Activated CD4-positive, alpha-beta T cell treated with anti-CD3 and anti-CD28 coated beads, Interleukin-2, Interleukin-6, amounts not matched to agents 100 ng/mL and 50 ng/mL, durations not matched to agents 16 hours and 8 hours (primary cell): ENCODE results near the gene RPL3.
"Not testable (repeated sequence)": the region's sequence is repeated elsewhere in the genome, so short reads cannot be mapped to it uniquely, and the experiment has no call there.

Experiments
- DNase-seq: peaks from one replicate; pipeline ENCODE4 v3.0.0-alpha.2; 2020

Gene RPL3

DNA sequence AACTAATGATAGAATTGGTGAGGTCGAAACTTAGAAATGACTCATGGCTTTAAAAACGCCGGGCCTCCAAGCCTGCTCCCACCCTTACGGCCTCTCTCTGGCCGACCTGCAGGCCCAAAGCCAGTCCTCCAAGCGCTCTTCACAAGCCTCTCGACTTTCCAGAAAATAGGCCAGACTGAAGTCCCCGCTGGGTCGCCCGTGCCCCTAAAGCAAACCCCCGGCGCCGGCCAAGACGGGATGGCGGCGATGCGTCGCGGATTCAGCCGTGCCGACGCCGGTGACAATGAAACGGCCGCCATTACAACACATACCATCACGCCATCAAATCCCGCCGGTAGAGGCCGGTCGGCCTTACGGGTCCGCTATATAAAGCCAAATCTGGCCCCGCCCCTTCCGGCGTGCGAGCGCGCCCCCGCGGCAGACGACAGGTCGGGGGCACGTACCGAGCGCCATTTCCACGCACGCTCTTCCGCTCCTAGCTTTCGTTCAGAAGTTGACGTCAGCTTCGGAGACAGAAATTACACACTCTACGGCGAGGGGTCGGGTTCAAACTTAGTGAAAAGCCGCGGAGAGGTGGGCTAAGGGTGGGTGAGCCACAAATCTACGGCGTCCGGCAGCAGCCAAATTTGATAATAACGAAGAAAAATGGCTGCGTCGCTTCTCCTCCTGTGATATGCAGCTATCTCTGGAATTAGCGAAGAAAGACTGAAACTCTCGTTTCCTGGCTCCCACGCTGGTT, at the start of gene RPL3:
Gene RPL3, minus strand, starts transcription at position 340 of the 739 bp plus-strand sequence. Its CDS starts 26 bp downstream, at position 314.
- DNase-seq: peak; percentile 98

DNA sequence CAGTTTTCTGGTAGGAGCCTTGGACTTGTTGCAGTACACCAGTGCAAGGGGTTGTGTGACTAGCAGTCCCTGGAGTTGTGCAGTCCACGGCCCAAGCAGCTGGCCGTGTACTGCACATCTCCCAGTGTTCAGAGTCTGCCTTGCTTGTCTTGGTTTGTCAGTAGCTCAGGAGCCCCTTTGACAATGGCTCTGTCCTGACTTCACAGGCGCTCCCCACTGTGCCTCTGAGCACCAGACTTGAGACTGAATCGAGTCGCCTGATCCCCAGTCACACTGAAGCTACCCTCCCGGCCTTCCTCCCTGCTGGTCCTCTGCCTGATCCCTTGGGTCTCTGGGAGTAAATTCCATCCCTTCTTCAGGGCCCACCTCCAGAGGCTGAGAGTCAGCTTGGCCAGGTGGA, 49.8 kb upstream of the RPL3 start:
- no peak for DNase-seq

DNA sequence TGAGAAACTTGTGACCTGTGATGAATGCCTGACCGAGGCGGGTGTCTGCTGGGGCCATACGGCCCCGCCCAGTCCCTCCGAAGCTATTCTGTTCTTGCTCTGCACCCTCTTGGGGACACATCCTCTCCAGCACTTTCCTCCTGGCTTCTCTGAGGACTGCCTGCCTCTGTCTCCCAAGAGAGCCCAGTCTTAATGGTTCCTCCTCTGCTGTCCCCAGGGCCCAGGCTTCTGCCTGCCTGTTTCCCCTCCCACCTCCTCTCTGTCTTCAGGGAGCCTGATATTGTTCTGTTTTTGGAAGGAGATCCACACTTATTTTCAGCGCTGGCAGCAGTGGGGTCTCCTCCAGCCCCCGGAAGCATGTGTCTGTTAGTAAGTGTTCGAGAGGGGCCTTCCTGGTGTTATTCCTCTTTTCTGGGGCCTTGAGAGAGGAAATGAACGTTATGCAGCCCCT, 49.1 kb upstream of the RPL3 start:
- DNase-seq: no peak

DNA sequence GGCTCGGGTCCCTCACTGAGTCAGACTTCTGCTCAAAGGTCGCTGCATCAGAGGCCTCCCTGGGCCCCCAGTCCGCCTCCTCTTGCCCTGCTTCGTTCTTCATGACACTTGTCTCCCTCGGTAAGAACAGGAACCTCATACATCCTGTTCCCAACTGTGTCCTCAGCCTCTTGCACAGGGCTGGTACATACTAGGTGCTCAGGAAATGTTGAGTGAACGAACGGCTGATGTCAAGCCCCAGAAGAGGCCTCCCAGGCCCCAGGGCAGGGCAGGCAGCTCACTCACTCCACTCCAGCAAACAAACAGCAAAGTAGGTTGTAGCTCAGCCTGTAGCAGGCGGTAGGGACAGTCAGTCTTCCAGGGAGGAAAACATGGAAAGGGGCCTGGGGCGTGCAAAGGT, 47.6 kb upstream of the RPL3 start:
- no peak for DNase-seq

- no peak for DNase-seq
These were observed 46.0 kb upstream of the RPL3 start for GRCh38 chr22:39365492-39365780.

GRCh38 chr22:39364714-39365491, 45.5 kb upstream of the RPL3 start:
- DNase-seq: no peak

GRCh38 chr22:39363751-39364515, 44.5 kb upstream of the RPL3 start:
- DNase-seq: no peak

GRCh38 chr22:39362932-39363331, 43.5 kb upstream of the RPL3 start:
- DNase-seq: no peak

DNA sequence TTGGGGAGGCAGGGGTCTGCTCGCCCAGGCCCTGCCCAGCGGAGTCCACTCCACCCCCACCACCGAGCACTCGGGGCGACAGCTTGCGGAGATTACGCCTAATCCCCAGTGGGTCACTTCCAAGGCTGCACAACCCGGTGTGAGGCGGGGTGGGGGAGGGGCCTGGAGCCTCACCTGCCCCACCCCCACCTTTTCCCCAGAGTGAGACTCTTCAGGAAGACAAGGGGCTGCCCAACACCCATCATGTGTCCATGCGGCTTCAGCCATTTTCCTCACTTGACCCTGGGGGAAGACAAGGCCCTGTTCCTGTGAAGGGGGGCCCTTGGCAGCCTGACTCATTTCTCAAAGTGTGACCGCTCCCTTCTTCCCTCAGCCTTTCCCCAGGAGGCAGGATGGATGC, 42.8 kb upstream of the RPL3 start:
- DNase-seq: no peak

DNA sequence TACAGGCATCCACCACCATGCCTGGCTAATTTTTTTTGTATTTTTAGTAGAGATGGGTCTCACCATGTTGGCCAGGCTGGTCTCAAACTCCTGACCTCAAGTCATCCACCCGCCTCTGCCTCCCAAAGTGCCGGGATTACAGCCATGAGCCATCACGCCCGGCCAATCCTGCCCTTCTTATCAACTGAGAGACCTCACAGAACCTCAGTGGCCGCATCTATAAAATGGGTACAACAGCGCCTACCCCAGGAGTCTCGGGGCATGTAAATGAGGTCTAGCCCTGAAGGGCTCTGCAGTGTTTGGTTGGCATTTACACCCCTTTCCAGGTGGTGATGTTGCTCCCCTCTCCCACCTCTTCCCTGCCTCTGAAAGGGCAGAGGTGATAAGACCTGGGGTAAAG, 42.1 kb upstream of the RPL3 start:
- DNase-seq: no peak

GRCh38 chr22:39360674-39361413, 41.4 kb upstream of the RPL3 start:
- DNase-seq: no peak

DNA sequence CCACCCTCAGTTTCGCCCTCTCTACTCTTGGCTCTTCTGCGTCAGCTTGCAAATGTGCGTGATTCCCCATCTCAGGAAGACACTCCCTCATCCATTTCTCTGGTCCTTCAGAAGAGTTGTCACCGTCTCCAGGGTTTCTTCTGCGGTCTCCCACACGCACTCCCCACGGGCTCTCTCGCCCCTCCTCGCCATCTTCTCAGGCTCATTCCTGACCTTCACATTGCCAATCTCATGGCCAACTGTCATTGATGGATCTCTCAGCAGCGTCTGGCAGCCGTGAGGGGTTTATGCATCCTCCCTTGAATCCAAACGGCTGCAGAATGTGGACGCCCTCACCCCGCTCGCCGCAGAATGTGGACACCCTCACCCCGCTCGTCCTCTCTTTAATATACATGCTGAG, 40.8 kb upstream of the RPL3 start:
- no peak for DNase-seq

DNA sequence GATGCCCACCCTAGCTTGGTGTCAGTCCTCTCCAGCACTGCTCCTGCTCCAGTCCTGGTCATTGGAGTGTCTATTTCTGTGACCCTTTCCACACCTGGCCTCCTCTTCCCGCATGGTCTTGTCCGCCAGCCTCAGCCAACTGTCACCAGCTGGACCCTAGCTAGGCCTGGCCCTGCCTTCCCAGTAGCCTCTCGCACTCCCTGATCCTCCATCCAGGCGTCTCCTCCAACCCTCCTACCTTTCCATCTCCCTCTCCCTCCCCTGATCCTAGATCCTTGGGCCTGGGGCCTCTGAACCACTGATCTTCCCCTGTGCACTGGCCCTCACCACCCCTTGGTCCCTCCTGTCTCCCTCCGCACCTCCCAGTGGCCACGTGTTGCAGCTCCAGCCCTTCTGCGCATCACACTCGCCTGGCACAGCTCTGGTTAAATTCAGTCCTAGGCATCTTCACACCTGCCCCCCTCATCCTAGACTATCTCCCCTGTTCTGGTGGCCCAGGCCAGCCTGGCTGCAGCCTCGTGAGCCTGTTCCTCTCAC, 40.3 kb upstream of the RPL3 start:
- no peak for DNase-seq

- not testable (repeated sequence) for DNase-seq
These were observed 38.8 kb upstream of the RPL3 start for GRCh38 chr22:39358197-39358596.

DNA sequence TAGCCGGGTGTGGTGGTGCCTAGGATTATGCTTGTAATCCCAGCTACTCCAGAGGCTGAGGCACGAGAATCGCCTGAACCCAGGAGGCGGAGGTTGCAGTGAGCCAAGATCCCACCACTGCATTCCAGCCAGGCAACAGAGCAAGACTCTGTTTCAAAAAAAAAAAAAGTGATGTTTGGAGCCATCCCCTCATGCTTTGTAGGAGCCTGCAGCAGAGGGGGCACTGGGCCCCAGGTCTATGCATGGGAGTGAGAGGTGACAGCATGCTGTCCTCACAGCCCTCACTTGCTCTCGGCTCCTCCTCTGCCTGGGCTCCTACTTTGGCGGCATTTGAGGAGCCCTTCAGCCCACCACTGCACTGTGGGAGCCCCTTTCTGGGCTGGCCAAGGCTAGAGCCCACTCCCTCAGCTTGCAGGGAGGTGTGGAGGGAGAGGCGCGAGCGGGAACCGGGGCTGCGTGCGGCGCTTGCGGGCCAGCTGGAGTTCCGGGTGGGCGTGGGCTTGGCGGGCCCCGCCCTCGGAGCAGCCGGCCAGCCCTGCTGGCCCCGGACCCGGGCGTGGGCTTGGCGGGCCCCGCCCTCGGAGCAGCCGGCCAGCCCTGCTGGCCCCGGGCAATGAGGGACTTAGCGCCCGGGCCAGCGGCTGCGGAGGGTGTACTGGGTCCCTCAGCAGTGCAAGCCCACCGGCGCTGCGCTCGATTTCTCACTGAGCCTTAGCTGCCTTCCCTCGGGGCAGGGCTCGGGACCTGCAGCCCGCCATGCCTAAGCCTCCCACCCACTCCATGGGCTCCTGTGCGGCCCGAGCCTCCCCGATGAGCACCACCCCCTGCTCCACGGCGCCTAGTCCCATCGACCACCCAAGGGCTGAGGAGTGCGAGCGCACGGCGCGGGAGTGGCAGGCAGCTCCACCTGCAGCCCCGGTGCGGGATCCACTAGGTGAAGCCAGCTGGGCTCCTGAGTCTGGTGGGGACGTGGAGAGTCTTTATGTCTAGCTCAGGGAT, 38.0 kb upstream of the RPL3 start:
- not testable (repeated sequence) for DNase-seq

- no peak for DNase-seq
These were observed 37.0 kb upstream of the RPL3 start for GRCh38 chr22:39356464-39356863.

DNA sequence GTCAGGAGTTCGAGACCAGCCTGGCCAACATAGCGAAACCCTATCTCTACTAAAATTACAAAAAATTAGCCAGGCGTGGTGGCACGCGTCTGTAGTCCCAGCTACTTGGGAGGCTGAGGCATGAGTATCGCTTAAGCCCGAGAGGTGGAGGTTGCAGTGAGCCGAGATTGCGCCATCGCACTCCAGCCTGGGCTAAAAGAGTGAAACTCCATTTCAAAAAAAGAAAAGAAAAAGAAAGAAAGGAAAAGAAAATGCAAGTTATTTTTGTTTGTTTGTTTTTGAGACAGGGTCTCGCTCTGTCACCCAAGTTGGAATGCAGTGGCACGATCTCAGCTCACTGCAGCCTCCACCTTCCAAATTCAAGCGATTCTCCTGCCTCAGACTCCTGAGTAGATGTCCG, 36.4 kb upstream of the RPL3 start:
- DNase-seq: not testable (repeated sequence)

DNA sequence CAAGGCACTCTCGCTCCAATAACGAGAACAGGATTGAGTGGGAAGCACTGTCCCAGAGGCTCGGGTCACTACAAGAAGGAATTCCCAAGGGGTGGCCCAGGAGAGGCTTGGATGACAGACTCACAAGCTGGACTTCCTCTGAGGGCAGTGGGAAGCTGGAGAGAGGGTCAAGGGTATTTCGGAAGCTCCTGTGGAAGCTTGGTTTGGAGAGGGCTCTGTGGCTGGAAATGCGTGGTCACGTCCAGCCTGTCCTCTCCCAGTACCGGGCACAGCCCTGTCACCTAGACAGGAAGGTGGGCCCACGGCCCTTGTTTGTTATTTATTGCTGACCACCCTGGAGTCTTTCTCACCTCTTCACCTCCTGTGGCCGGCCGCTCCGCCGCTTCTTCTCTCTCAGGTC, 35.7 kb upstream of the RPL3 start:
- DNase-seq: no peak

DNA sequence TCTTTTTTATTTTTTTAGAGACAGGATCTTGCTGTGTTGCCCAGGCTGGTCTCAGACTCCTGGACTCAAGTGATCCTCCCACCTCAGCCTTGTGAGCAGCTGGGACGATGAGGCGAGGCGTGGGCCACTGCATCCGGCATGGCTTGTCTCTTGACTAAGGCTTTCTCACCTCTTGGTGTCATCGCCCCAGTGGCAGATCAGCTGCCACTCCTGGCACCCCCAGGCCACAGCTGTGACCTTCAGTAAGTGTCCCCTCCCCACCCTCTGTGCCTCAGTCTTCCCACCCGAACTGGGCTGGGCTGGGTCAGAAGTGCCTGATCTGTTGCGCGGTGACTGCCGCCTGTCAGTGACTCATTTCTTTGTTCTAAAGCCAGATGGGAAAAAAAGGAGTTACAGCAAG, 33.9 kb upstream of the RPL3 start:
- no peak for DNase-seq

DNA sequence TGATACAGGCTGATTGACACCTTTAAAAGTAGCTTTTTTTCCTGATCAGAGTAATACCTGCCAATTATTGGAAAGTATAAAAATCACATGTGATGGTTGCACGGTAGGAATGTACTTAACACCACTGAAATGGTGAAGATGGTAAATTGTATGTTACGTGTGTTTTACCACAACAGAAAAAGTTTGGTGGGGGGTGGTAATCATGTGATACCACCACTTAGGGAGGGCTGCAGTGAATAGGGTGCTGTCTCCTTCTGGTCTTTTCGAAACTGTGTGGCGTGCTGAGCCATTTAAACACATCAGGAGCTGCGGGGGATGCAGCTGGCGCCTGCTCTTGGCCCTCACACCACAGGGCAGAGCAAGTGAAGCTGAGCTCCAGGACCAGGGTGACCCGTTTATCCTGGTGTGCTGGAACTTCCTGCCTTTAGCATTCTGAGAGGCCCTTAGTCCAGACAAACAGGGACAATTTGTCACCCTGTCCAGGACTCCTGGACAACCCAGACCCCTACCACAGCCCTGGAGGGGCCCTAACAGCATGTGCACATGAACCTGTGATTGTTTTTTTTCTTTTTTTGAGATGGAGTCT, 33.0 kb upstream of the RPL3 start:
- DNase-seq: no peak

DNA sequence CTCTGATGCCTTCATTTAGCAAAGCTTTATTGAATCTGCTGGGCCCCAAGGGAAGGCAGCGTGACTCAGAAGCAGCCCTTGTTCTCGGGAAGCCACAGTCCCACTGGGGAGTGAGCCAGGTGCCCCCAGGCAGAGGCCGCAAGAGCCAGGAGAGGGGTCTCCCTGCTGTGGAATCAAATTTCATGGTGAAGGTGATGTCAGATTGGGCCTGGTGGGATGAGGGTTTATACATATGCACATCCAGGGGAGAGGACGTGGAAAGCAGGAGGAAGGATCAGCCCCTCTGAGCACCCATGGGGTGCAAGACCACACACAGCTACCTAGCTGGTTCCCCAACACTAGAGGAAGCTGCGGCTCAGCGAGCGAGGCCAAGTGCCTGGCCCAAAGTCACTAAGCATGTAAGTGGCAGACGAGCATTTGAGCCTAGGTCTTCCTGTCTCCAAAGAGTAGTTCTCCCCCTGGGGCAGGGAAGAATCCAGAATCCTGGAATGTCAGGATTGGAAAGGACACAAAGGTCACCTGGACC, 32.3 kb upstream of the RPL3 start:
- no peak for DNase-seq
